Activated naive CD8-positive, alpha-beta T cell (primary cell): Measurements from ENCODE around the gene NAV2.

Experiments used
- H3K27ac Mint-ChIP-seq: one replicate; pipeline ENCODE4 v1.8.0; 2021; ENCODE audit warnings: mixed read lengths
- H3K27me3 Mint-ChIP-seq: one replicate; pipeline ENCODE4 v1.8.0; 2021; ENCODE audit warnings: mixed read lengths
- H3K36me3 Mint-ChIP-seq: one replicate; pipeline ENCODE4 v1.8.0; 2021; ENCODE audit warnings: mixed read lengths
- H3K4me1 Mint-ChIP-seq: one replicate; pipeline ENCODE4 v1.8.0; 2021; ENCODE audit warnings: low read depth, mixed read lengths
- H3K4me3 Mint-ChIP-seq: one replicate; pipeline ENCODE4 v1.8.0; 2021; ENCODE audit warnings: mild to moderate bottlenecking, mixed read lengths
- H3K9me3 Mint-ChIP-seq: one replicate; pipeline ENCODE4 v1.8.0; 2021; ENCODE audit warnings: low read depth, mixed read lengths

Gene NAV2

GRCh38 chr11:20036626-20037335, 324.1 kb downstream of the NAV2 start:
- Mint-ChIP-seq H3K9me3 (no peaks in the 10 kb centered on the region), H3K27me3 (no peaks in the 10 kb centered on the region), H3K27ac (no peak overlapping the region), H3K36me3 (no peaks in the 10 kb centered on the region), H3K4me3 (no peak overlapping the region), H3K4me1 (no peaks in the 10 kb centered on the region)

GRCh38 chr11:20037396-20038153, 324.9 kb downstream of the NAV2 start:
- H3K4me3 Mint-ChIP-seq = no peak overlapping the region
- no peaks in the 10 kb centered on the region for H3K27me3 Mint-ChIP-seq
- no peaks in the 10 kb centered on the region for H3K9me3 Mint-ChIP-seq
- no peaks in the 10 kb centered on the region for H3K36me3 Mint-ChIP-seq
- no peak overlapping the region for H3K27ac Mint-ChIP-seq
- no peaks in the 10 kb centered on the region for H3K4me1 Mint-ChIP-seq

GRCh38 chr11:20038412-20038811, 325.8 kb downstream of the NAV2 start:
- Mint-ChIP-seq H3K9me3 (no peaks in the 10 kb centered on the region), H3K4me1 (no peaks in the 10 kb centered on the region), H3K27ac (no peak overlapping the region), H3K27me3 (no peaks in the 10 kb centered on the region), H3K36me3 (no peaks in the 10 kb centered on the region), H3K4me3 (no peak overlapping the region)

- Mint-ChIP-seq H3K4me3 (no peak overlapping the region), H3K36me3 (no peaks in the 10 kb centered on the region), H3K4me1 (no peaks in the 10 kb centered on the region), H3K27ac (no peak overlapping the region), H3K9me3 (no peaks in the 10 kb centered on the region), H3K27me3 (no peaks in the 10 kb centered on the region)
Measured at GRCh38 chr11:20038972-20039371, 326.3 kb downstream of the NAV2 start.

- H3K27me3 Mint-ChIP-seq = no peaks in the 10 kb centered on the region
- no peak overlapping the region for H3K27ac Mint-ChIP-seq
- no peaks in the 10 kb centered on the region for H3K4me1 Mint-ChIP-seq
- H3K4me3 Mint-ChIP-seq = no peak overlapping the region
- no peaks in the 10 kb centered on the region for H3K36me3 Mint-ChIP-seq
- no peaks in the 10 kb centered on the region for H3K9me3 Mint-ChIP-seq
Measured at GRCh38 chr11:20041499-20041898, 328.9 kb downstream of the NAV2 start.

GRCh38 chr11:20042045-20042639, 329.5 kb downstream of the NAV2 start:
- no peaks in the 10 kb centered on the region for H3K27me3 Mint-ChIP-seq
- H3K36me3 Mint-ChIP-seq = no peaks in the 10 kb centered on the region
- H3K4me1 Mint-ChIP-seq = no peaks in the 10 kb centered on the region
- no peak overlapping the region for H3K4me3 Mint-ChIP-seq
- H3K27ac Mint-ChIP-seq = no peak overlapping the region
- H3K9me3 Mint-ChIP-seq = no peaks in the 10 kb centered on the region

- Mint-ChIP-seq H3K36me3 (no peaks in the 10 kb centered on the region), H3K27ac (no peak overlapping the region), H3K9me3 (no peaks in the 10 kb centered on the region), H3K4me3 (no peak overlapping the region), H3K27me3 (no peaks in the 10 kb centered on the region), H3K4me1 (no peaks in the 10 kb centered on the region)
Measured at GRCh38 chr11:20042811-20043341, 330.2 kb downstream of the NAV2 start.

- Mint-ChIP-seq H3K27me3 (no peaks in the 10 kb centered on the region), H3K36me3 (no peaks in the 10 kb centered on the region), H3K4me3 (no peak overlapping the region), H3K4me1 (no peaks in the 10 kb centered on the region), H3K9me3 (no peaks in the 10 kb centered on the region), H3K27ac (no peak overlapping the region)
Measured at GRCh38 chr11:20043992-20044391, 331.4 kb downstream of the NAV2 start.

- H3K9me3 Mint-ChIP-seq = no peaks in the 10 kb centered on the region
- H3K36me3 Mint-ChIP-seq = no peaks in the 10 kb centered on the region
- no peak overlapping the region for H3K4me3 Mint-ChIP-seq
- no peaks in the 10 kb centered on the region for H3K4me1 Mint-ChIP-seq
- no peak overlapping the region for H3K27ac Mint-ChIP-seq
- H3K27me3 Mint-ChIP-seq = no peaks in the 10 kb centered on the region
Measured at GRCh38 chr11:20045098-20045688, 332.6 kb downstream of the NAV2 start.

GRCh38 chr11:20046416-20046815, 333.8 kb downstream of the NAV2 start:
- no peak overlapping the region for H3K27ac Mint-ChIP-seq
- H3K36me3 Mint-ChIP-seq = no peaks in the 10 kb centered on the region
- no peak overlapping the region for H3K4me3 Mint-ChIP-seq

GRCh38 chr11:20047006-20047768, 334.6 kb downstream of the NAV2 start:
- no peaks in the 10 kb centered on the region for H3K4me1 Mint-ChIP-seq
- H3K27ac Mint-ChIP-seq = no peak overlapping the region
- H3K36me3 Mint-ChIP-seq = no peaks in the 10 kb centered on the region
- no peak overlapping the region for H3K4me3 Mint-ChIP-seq
- no peaks in the 10 kb centered on the region for H3K9me3 Mint-ChIP-seq
- H3K27me3 Mint-ChIP-seq = no peaks in the 10 kb centered on the region

More at GRCh38 chr11:20046416-20046815, 333.8 kb downstream of the NAV2 start:
- no peaks in the 10 kb centered on the region for H3K4me1 Mint-ChIP-seq
- no peaks in the 10 kb centered on the region for H3K9me3 Mint-ChIP-seq
- no peaks in the 10 kb centered on the region for H3K27me3 Mint-ChIP-seq

GRCh38 chr11:20047769-20048154, 335.1 kb downstream of the NAV2 start:
- Mint-ChIP-seq H3K27me3 (no peaks in the 10 kb centered on the region), H3K4me3 (no peak overlapping the region), H3K9me3 (no peaks in the 10 kb centered on the region), H3K27ac (no peak overlapping the region), H3K36me3 (no peaks in the 10 kb centered on the region), H3K4me1 (no peaks in the 10 kb centered on the region)

- H3K4me3 Mint-ChIP-seq = no peak overlapping the region
- H3K4me1 Mint-ChIP-seq = no peaks in the 10 kb centered on the region
- H3K36me3 Mint-ChIP-seq = no peaks in the 10 kb centered on the region
- H3K27ac Mint-ChIP-seq = no peak overlapping the region
- H3K27me3 Mint-ChIP-seq = no peaks in the 10 kb centered on the region
- no peaks in the 10 kb centered on the region for H3K9me3 Mint-ChIP-seq
Measured at GRCh38 chr11:20048246-20048645, 335.6 kb downstream of the NAV2 start.

GRCh38 chr11:20048707-20049106, 336.1 kb downstream of the NAV2 start:
- no peak overlapping the region for H3K4me3 Mint-ChIP-seq
- no peaks in the 10 kb centered on the region for H3K36me3 Mint-ChIP-seq
- no peaks in the 10 kb centered on the region for H3K27me3 Mint-ChIP-seq
- no peaks in the 10 kb centered on the region for H3K9me3 Mint-ChIP-seq
- no peak overlapping the region for H3K27ac Mint-ChIP-seq
- no peaks in the 10 kb centered on the region for H3K4me1 Mint-ChIP-seq
